Suprapubic skin (tissue), 4 donors: ENCODE measurements around the gene SMARCD1.

ENCODE experiments used
- EP300 ChIP-seq: sonication (generic); formaldehyde crosslinking; IDR thresholded peaks from one replicate; pipeline ENCODE4 v1.6.1; 2017; ENCODE audit warnings: antibody characterized with exemption
- POLR2A ChIP-seq, 2 donors: fragments of 450-650 bp; IDR thresholded peaks; one replicate each; pipeline ENCODE4 v1.6.1; 2017; ENCODE audit warnings: antibody characterized with exemption in 2 of 2, mild to moderate bottlenecking in 2 of 2, moderate library complexity in 2 of 2
- POLR2AphosphoS5 ChIP-seq, 3 donors: sonication (generic); formaldehyde crosslinking; IDR thresholded peaks; one replicate each; pipeline ENCODE4 v1.6.1; 2017; ENCODE audit warnings: antibody characterized with exemption in 3 of 3
- TF ChIP-seq, protein P1 (sequence below), 2 donors: fragments of 200-600 bp in 1 of 2; fragments of 450-650 bp in 1 of 2; sonication (generic) in 1 of 2; IDR thresholded peaks; one replicate each; pipeline ENCODE4 v1.5.1; 2016 to 2019; ENCODE audit warnings: antibody characterized with exemption in 2 of 2, mild to moderate bottlenecking in 1 of 2, moderate library complexity in 1 of 2

DNA sequence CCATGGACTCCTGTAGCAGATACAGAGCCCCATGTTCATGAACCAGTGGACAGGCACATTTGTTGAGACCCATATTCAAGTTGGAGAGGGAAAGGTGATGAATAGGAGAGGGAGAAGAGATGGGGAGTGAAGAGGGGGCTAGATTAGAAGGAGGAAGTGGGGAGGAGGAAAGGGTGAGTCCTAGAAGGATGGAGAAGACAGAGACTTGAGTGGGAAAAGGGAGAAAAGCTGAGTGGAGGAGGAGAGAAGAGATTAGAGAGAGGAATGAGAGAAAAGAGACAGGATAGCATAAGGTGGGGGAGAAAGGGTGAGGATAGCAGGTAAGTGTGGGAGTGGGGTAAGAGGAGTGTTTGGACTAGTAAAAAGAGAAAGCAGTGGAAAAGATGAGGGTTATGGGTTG lies 32.6 kb upstream of the SMARCD1 start:
- no peak for TF ChIP-seq POLR2AphosphoS5 (IDR thresholded peaks at IDR 0.05)
- TF ChIP-seq, protein P1, sequence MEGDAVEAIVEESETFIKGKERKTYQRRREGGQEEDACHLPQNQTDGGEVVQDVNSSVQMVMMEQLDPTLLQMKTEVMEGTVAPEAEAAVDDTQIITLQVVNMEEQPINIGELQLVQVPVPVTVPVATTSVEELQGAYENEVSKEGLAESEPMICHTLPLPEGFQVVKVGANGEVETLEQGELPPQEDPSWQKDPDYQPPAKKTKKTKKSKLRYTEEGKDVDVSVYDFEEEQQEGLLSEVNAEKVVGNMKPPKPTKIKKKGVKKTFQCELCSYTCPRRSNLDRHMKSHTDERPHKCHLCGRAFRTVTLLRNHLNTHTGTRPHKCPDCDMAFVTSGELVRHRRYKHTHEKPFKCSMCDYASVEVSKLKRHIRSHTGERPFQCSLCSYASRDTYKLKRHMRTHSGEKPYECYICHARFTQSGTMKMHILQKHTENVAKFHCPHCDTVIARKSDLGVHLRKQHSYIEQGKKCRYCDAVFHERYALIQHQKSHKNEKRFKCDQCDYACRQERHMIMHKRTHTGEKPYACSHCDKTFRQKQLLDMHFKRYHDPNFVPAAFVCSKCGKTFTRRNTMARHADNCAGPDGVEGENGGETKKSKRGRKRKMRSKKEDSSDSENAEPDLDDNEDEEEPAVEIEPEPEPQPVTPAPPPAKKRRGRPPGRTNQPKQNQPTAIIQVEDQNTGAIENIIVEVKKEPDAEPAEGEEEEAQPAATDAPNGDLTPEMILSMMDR (IDR thresholded peaks at IDR 0.05) = no peak
- TF ChIP-seq POLR2A (IDR thresholded peaks at IDR 0.05) = no peak
- TF ChIP-seq EP300 = no peak
